PC-3 (cell line): ENCODE measurements around the gene AFTPH. TPM values are rescaled to one million over a fixed set of nuclear protein-coding genes. Genes with fewer than 3 reads are reported as not detected.

Experiments
- ATAC-seq: fragments of 200-7000 bp; cut with Tn5 transposase; 2 replicates; pipeline ENCODE4 v1.9.1; 2020; ENCODE audit warnings: mild to moderate bottlenecking, moderate library complexity
- BruUV-seq: library from RNA; stranded (reverse); fragments of 400-500 nt; replicated peaks from 2 replicates; lab custom pipeline; 2021; lab: Mats Ljungman, UMichigan
- CTCF ChIA-PET: fragments of 300-600 bp; sonication (Branson Sonifier 250); formaldehyde crosslinking; loops from one replicate; lab custom pipeline; 2022; ENCODE audit warnings: antibody characterized with exemption; lab: Charles Lee
- POLR2A ChIA-PET: fragments of 300-600 bp; sonication (Branson Sonifier 250); formaldehyde crosslinking; loops from one replicate; lab custom pipeline; 2022; ENCODE audit warnings: antibody characterized with exemption; ENCODE audit not compliant: unreplicated experiment; lab: Charles Lee
- DNase-seq: peaks from one replicate; pipeline ENCODE4 v3.0.0-alpha.2; 2015
- H2AFZ ChIP-seq: fragments of 300-600 bp; sonication (generic); 2 replicates; pipeline ENCODE4 v1.6.0; 2016; ENCODE audit warnings: antibody characterized with exemption, low read length
- H3F3A ChIP-seq: fragments of 300-600 bp; sonication (generic); one replicate; pipeline ENCODE4 v1.6.0; 2017; ENCODE audit warnings: antibody characterized with exemption, low read length, control low read depth, mild to moderate bottlenecking; ENCODE audit not compliant: unreplicated experiment
- H3K27ac ChIP-seq: fragments of 300-600 bp; sonication (generic); 2 replicates; pipeline ENCODE4 v1.5.1; 2016; ENCODE audit warnings: mild to moderate bottlenecking, low read length
- H3K27me3 ChIP-seq: fragments of 300-600 bp; sonication (generic); 2 replicates; pipeline ENCODE4 v1.6.1; 2016; ENCODE audit warnings: low read length, mixed read lengths
- H3K36me3 ChIP-seq: fragments of 300-600 bp; sonication (generic); 2 replicates; pipeline ENCODE4 v1.6.1; 2016; ENCODE audit warnings: low read depth, mixed run types, low read length, mixed read lengths
- H3K4me1 ChIP-seq: fragments of 300-600 bp; sonication (generic); 2 replicates; pipeline ENCODE4 v1.5.1; 2016; ENCODE audit warnings: low read length; ENCODE audit not compliant: insufficient read depth
- H3K4me2 ChIP-seq: fragments of 300-600 bp; sonication (generic); 2 replicates; pipeline ENCODE4 v1.6.0; 2016; ENCODE audit warnings: low read length
- H3K4me3 ChIP-seq: fragments of 300-600 bp; sonication (generic); 2 replicates; pipeline ENCODE4 v1.5.1; 2016; ENCODE audit warnings: mild to moderate bottlenecking, low read length, mixed read lengths
- H3K79me2 ChIP-seq: fragments of 300-600 bp; sonication (generic); 2 replicates; pipeline ENCODE4 v1.6.1; 2017; ENCODE audit warnings: low read length, mixed read lengths
- H3K9ac ChIP-seq: fragments of 300-600 bp; sonication (generic); 2 replicates; pipeline ENCODE4 v1.6.0; 2016; ENCODE audit warnings: mild to moderate bottlenecking, low read length
- H3K9me2 ChIP-seq: fragments of 300-600 bp; sonication (generic); replicated peaks from 2 replicates; pipeline ENCODE4 v1.6.1; 2016; ENCODE audit warnings: mixed run types, low read length, mixed read lengths
- H3K9me3 ChIP-seq: fragments of 300-600 bp; sonication (generic); 2 replicates; pipeline ENCODE4 v1.6.1; 2016; ENCODE audit warnings: low read length, mixed read lengths
- H4K20me1 ChIP-seq: fragments of 300-600 bp; sonication (generic); 2 replicates; pipeline ENCODE4 v1.6.1; 2016; ENCODE audit warnings: low read length, mixed read lengths
- EZH2 ChIP-seq: fragments of 300-600 bp; sonication (generic); IDR thresholded peaks from one replicate; pipeline ENCODE4 v1.6.1; 2017; ENCODE audit warnings: antibody characterized with exemption, mild to moderate bottlenecking, low read length; ENCODE audit not compliant: unreplicated experiment
- EZH2phosphoT487 ChIP-seq: fragments of 300-600 bp; sonication (generic); IDR thresholded peaks from 2 replicates; pipeline ENCODE4 v1.6.1; 2018; ENCODE audit warnings: mild to moderate bottlenecking, antibody characterized with exemption, low read length, borderline replicate concordance
- intact Hi-C: fragments of 100-400 bp; cut with micrococcal nuclease; formaldehyde crosslinking; loops from 2 replicates; pipeline ENCODE4 v1.9.0; 2023
- total RNA-seq: library from RNA; depleted of rRNA; stranded (reverse); fragments of >200 nt; gene quantifications from 2 replicates; pipeline ENCODE4 v1.2.3, GENCODE V29; 2014
- TF ChIP-seq, protein P1 (sequence below): fragments of 300-600 bp; sonication (generic); conservative IDR thresholded peaks from 2 replicates; pipeline ENCODE4 v1.5.1; 2017; ENCODE audit warnings: antibody characterized with exemption, low read depth, mild to moderate bottlenecking, low read length

The AFTPH gene
- total RNA-seq, 1 experiment from 2014 or later: 26.6 TPM

DNA sequence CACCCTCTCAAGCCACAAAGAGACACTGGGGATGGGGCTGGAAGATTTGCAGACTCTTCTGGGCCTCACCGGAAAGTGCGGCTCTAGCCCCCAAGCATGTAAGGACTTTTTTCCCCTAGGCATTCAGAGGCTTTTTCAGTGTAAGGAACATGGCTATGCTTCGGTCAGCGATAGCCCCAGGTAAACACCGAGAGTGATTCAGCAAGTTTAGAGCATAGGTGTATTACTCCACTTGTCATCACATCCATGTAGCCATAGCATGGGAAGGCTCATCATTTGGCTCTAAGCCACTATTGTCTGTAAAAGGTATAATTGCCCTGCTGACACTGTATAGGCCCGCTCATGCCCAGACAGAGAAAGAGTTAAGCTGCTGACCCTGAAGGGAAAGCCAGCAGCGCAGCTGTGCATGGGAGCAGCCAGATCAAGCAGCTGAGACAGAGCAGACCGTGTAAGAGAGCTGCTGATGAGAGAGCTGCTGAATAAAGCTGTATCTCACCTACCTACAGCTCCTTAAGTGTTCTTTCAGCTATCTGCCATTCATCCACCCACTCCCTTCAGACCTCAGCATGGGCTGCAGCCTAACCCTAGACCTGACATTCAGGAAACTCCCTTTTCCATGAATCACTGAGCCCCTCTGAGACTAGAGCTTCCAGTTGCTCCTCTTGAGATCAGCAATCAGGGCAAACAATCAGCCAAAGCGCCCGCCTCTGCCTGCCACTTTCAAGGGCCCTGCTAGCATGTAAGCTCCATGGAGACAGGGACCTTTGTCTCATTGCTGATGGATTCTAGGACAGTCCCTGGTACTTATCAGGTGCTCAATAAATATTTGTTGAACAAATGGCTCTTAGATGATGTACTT is 44.6 kb upstream of the AFTPH start:
- no peaks in the 10 kb centered on the region for H3K79me2 ChIP-seq
- TF ChIP-seq, protein P1, sequence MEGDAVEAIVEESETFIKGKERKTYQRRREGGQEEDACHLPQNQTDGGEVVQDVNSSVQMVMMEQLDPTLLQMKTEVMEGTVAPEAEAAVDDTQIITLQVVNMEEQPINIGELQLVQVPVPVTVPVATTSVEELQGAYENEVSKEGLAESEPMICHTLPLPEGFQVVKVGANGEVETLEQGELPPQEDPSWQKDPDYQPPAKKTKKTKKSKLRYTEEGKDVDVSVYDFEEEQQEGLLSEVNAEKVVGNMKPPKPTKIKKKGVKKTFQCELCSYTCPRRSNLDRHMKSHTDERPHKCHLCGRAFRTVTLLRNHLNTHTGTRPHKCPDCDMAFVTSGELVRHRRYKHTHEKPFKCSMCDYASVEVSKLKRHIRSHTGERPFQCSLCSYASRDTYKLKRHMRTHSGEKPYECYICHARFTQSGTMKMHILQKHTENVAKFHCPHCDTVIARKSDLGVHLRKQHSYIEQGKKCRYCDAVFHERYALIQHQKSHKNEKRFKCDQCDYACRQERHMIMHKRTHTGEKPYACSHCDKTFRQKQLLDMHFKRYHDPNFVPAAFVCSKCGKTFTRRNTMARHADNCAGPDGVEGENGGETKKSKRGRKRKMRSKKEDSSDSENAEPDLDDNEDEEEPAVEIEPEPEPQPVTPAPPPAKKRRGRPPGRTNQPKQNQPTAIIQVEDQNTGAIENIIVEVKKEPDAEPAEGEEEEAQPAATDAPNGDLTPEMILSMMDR: no peak
- TF ChIP-seq EZH2: no peak
- TF ChIP-seq EZH2phosphoT487: no peak
- no peak overlapping the region for H3K27ac ChIP-seq
- H2AFZ ChIP-seq: no peak overlapping the region
- no peak for ATAC-seq
- DNase-seq: no peak
- H3K9me3 ChIP-seq: no peaks in the 10 kb centered on the region
- POLR2A ChIA-PET: no interaction called here
- no peaks in the 10 kb centered on the region for H3K9me2 ChIP-seq
- no peak overlapping the region for H3K4me2 ChIP-seq
- no peak overlapping the region for H3K9ac ChIP-seq
- H3K4me3 ChIP-seq: no peak overlapping the region
- no peaks in the 10 kb centered on the region for H3F3A ChIP-seq
- H3K27me3 ChIP-seq: no peaks in the 10 kb centered on the region
- CTCF ChIA-PET: interaction anchor here (0.7 kb wide), 1 partner anchor 809 kb away, joined by 3 read pairs; no protein-coding TSS in a partner anchor
- intact Hi-C loops: no loop called here
- no peaks in the 10 kb centered on the region for H4K20me1 ChIP-seq
- BruUV-seq: no TSS peak
- peaks cover 20% of the 10 kb centered on the region for H3K4me1 ChIP-seq
- no peaks in the 10 kb centered on the region for H3K36me3 ChIP-seq

DNA sequence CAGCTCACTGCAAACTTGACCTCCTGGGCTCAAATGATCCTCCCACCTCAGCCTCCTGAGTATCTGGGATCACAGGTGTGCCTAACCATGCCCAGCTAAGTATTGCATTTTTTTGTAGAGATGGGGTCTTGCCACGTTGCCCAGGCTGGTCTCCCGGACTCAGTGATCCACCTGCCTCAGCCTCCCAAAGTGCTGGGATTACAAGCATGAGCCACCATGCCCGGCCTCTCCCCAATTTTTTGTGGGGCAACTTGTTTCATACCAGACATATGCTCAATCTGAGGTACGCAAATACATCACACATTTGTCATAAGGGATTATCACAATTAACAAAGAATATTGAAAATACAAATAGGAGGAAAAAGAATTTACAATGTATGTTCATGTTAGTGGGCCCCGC is 42.5 kb upstream of the AFTPH start:
- ATAC-seq (no peak), DNase-seq (no peak)
- Histone ChIP-seq H3K27ac (no peak overlapping the region), H3K4me3 (no peak overlapping the region), H3F3A (no peaks in the 10 kb centered on the region), H3K4me2 (no peak overlapping the region), H4K20me1 (no peaks in the 10 kb centered on the region), H3K9ac (no peak overlapping the region), H3K27me3 (no peaks in the 10 kb centered on the region), H3K79me2 (no peaks in the 10 kb centered on the region), H3K36me3 (no peaks in the 10 kb centered on the region), H3K9me3 (no peaks in the 10 kb centered on the region), H3K9me2 (no peaks in the 10 kb centered on the region), H3K4me1 (peaks cover 27% of the 10 kb centered on the region), H2AFZ (no peak overlapping the region)
- no TSS peak for BruUV-seq
- CTCF ChIA-PET: no interaction called here
- TF ChIP-seq, protein P1: no peak
- TF ChIP-seq EZH2: no peak
- TF ChIP-seq EZH2phosphoT487: no peak
- POLR2A ChIA-PET: no interaction called here
- intact Hi-C loops: no loop called here

DNA sequence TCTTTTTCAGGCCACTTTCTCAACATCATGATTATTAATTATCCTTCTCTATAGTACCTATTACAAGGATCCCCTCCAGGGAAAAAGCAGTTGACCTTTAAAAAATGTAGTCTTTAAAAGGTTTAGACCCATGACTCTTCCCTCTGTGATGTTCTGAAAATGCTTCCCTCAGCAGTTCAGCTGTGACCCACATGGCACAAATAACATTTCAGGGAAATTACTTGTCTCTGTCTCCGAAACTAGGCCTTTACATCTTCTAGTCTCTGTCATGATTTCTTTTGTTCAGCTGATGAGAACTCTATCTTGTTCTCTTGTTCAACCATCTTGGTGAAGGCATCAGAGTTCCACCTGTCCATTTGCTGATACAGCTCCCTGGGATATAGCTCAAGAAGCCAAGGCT is 41.9 kb upstream of the AFTPH start:
- no peak overlapping the region; the same call in 1 of the 2 replicates for H2AFZ ChIP-seq
- intact Hi-C loops: no loop called here
- H3K27me3 ChIP-seq: no peaks in the 10 kb centered on the region
- no TSS peak for BruUV-seq
- ATAC-seq (no peak), DNase-seq (no peak)
- H3K4me3 ChIP-seq: no peak overlapping the region
- H3K9ac ChIP-seq: no peak overlapping the region
- H3K9me2 ChIP-seq: no peaks in the 10 kb centered on the region
- no peaks in the 10 kb centered on the region for H3F3A ChIP-seq
- no peaks in the 10 kb centered on the region for H3K9me3 ChIP-seq
- peaks cover 27% of the 10 kb centered on the region for H3K4me1 ChIP-seq
- no peaks in the 10 kb centered on the region for H3K36me3 ChIP-seq
- H4K20me1 ChIP-seq: no peaks in the 10 kb centered on the region
- peak overlapping the region; percentile 27 for H3K27ac ChIP-seq
- CTCF ChIA-PET: no interaction called here
- H3K79me2 ChIP-seq: no peaks in the 10 kb centered on the region
- no peak for TF ChIP-seq EZH2phosphoT487
- POLR2A ChIA-PET: no interaction called here
- peak overlapping the region; percentile 23; the same call in 1 of the 2 replicates for H3K4me2 ChIP-seq
